HepG2 (cell line): Measurements from ENCODE around the gene HSPA1A. TPM values are rescaled to one million over a fixed set of nuclear protein-coding genes. Genes with fewer than 3 reads are reported as not detected.

ENCODE experiments used
- AKAP8 ChIP-seq: sonication (generic); formaldehyde crosslinking; IDR thresholded peaks from 2 replicates; pipeline ENCODE4 v1.5.1; 2020; ENCODE audit warnings: mild to moderate bottlenecking, missing genetic modification reagents
- CBFB ChIP-seq: sonication (generic); formaldehyde crosslinking; IDR thresholded peaks from 2 replicates; pipeline ENCODE4 v1.4.0; 2020; ENCODE audit warnings: missing genetic modification reagents
- CEBPG ChIP-seq: IDR thresholded peaks from 2 replicates; pipeline ENCODE4 v1.6.1; 2016
- CHD2 ChIP-seq: IDR thresholded peaks from 2 replicates; pipeline ENCODE4 v1.6.1; 2011; ENCODE audit warnings: low read depth, low read length, improper control_type of control experiment
- ERF ChIP-seq: IDR thresholded peaks from 2 replicates; pipeline ENCODE4 v1.6.1; 2018; ENCODE audit warnings: missing biosample characterization, missing genetic modification reagents
- PLRG1 ChIP-seq: fragments of 450-650 bp; conservative IDR thresholded peaks from 2 replicates; pipeline ENCODE4 v1.6.1; 2016
- RCOR2 ChIP-seq: IDR thresholded peaks from 2 replicates; pipeline ENCODE4 v1.6.1; 2016; ENCODE audit warnings: missing biosample characterization, missing genetic modification reagents
- SMARCC2 ChIP-seq: fragments of 450-650 bp; IDR thresholded peaks from 2 replicates; pipeline ENCODE4 v1.6.1; 2017; ENCODE audit warnings: antibody characterized with exemption, mild to moderate bottlenecking
- SMARCE1 ChIP-seq: fragments of 450-650 bp; IDR thresholded peaks from 2 replicates; pipeline ENCODE4 v1.6.1; 2017; ENCODE audit warnings: borderline replicate concordance
- ZNF207 ChIP-seq: fragments of 450-650 bp; IDR thresholded peaks from 2 replicates; pipeline ENCODE4 v1.6.1; 2016; ENCODE audit warnings: antibody characterized with exemption, borderline replicate concordance
- ZNF232 ChIP-seq: sonication (generic); formaldehyde crosslinking; IDR thresholded peaks from 2 replicates; pipeline ENCODE4 v1.4.0; 2020; ENCODE audit warnings: missing genetic modification reagents, borderline replicate concordance
- ZNF234 ChIP-seq: sonication (generic); formaldehyde crosslinking; conservative IDR thresholded peaks from 2 replicates; pipeline ENCODE4 v1.5.1; 2020; ENCODE audit warnings: mild to moderate bottlenecking, missing genetic modification reagents
- ZNF30 ChIP-seq: sonication (generic); formaldehyde crosslinking; IDR thresholded peaks from 2 replicates; pipeline ENCODE4 v1.5.0; 2020; ENCODE audit warnings: mild to moderate bottlenecking, missing genetic modification reagents
- ZNF317 ChIP-seq: sonication (generic); formaldehyde crosslinking; IDR thresholded peaks from 2 replicates; pipeline ENCODE4 v1.5.0; 2020; ENCODE audit warnings: mild to moderate bottlenecking, missing genetic modification reagents
- ZNF510 ChIP-seq: sonication (generic); formaldehyde crosslinking; IDR thresholded peaks from 2 replicates; pipeline ENCODE4 v1.4.0; 2020; ENCODE audit warnings: low read depth, mild to moderate bottlenecking, missing genetic modification reagents
- polyA plus RNA-seq, 8 experiments: library from polyadenylated mRNA; depleted of rRNA in 3 of 8; stranded (reverse) in 7 of 8; unstranded in 1 of 8; fragments of >200 nt; fragmentation: Illumina TruSeq in 4 of 8; extraction: Trizol in 4 of 8; gene quantifications; 2 replicates each; pipeline versions ENCODE4 v1.2.1 to v1.2.3, GENCODE V29; 2011 to 2016; ENCODE audit warnings: low read depth in 4 of 8, missing spikeins in 1 of 8, mixed read lengths in 1 of 8; ENCODE audit not compliant: insufficient read depth in 1 of 8
- total RNA-seq, 5 experiments: library from RNA; depleted of rRNA; stranded (reverse); fragments of >200 nt; fragmentation: Illumina TruSeq; extraction: Trizol; gene quantifications; 2 replicates each; pipeline ENCODE4 v1.2.3, GENCODE V29; 2016; ENCODE audit warnings: low read depth in 1 of 5
- TF ChIP-seq, protein P1 (sequence below): sonication (generic); formaldehyde crosslinking; IDR thresholded peaks from 2 replicates; pipeline ENCODE4 v1.9.0; 2021; ENCODE audit warnings: mild to moderate bottlenecking, missing genetic modification reagents
- TF ChIP-seq, protein P2 (sequence below): sonication (generic); formaldehyde crosslinking; IDR thresholded peaks from 2 replicates; pipeline ENCODE4 v1.8.1; 2023; ENCODE audit warnings: mild to moderate bottlenecking, missing genetic modification reagents
- TF ChIP-seq, protein P3 (sequence below): sonication (generic); formaldehyde crosslinking; IDR thresholded peaks from 2 replicates; pipeline ENCODE4 v1.4.0; 2020; ENCODE audit warnings: missing genetic modification reagents
- TF ChIP-seq, protein P4 (sequence below): sonication (generic); formaldehyde crosslinking; IDR thresholded peaks from 2 replicates; pipeline ENCODE4 v1.5.0; 2020; ENCODE audit warnings: missing genetic modification reagents
- TF ChIP-seq, protein P5 (sequence below): sonication (generic); formaldehyde crosslinking; IDR thresholded peaks from 2 replicates; pipeline ENCODE4 v1.5.1; 2020; ENCODE audit warnings: missing genetic modification reagents, mild to moderate bottlenecking, borderline replicate concordance

The HSPA1A gene
- total and polyA plus RNA-seq, 2 of the 13 experiments (the other 11 are each of a cell fraction or from before 2014, with no cell fraction given), result 44.5 to 85.0 TPM

DNA sequence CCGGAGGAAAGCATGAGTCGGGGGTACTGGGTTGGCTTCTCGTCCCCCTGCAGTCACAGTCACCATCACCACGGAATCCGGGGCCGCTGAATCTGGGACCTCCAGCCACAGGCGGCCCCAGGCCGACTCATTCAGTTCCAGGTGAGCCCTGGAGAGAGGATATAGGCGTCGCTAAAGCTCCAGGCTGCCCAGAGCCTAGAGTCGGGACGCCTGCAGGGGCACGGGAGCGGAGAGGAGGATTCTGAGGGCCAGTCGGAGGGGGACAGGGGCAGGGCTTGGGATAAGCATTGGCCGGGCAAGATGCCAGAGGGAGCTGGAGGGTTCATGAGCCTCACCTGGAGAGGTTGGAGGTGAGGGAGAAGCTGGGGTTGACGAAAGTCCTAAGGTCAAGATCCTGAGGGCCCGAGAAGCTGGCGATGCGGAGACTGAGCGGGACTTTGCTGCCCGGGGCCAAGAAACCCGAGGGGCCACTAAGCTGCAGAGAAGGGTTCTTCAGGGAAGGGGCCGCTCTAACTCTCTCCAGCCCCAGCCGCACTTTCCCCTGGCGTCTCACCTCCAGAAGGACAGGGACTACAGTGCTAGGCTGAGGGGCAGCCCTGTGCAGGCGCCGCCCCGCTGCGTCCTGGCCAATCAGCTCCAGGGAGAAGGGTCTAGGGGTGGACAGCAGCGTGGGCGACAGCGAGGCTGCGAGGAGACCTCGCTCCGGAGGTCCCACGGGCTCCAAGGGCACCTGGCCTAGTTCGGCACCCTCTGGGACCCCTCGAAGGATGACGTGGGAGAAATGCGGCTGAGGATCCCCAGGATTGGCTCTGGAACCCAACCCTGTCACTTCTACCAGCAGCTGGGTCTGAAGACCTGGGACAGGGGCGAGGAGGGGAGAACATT, 49.2 kb upstream of the HSPA1A start (continued):
- TF ChIP-seq, protein P1, sequence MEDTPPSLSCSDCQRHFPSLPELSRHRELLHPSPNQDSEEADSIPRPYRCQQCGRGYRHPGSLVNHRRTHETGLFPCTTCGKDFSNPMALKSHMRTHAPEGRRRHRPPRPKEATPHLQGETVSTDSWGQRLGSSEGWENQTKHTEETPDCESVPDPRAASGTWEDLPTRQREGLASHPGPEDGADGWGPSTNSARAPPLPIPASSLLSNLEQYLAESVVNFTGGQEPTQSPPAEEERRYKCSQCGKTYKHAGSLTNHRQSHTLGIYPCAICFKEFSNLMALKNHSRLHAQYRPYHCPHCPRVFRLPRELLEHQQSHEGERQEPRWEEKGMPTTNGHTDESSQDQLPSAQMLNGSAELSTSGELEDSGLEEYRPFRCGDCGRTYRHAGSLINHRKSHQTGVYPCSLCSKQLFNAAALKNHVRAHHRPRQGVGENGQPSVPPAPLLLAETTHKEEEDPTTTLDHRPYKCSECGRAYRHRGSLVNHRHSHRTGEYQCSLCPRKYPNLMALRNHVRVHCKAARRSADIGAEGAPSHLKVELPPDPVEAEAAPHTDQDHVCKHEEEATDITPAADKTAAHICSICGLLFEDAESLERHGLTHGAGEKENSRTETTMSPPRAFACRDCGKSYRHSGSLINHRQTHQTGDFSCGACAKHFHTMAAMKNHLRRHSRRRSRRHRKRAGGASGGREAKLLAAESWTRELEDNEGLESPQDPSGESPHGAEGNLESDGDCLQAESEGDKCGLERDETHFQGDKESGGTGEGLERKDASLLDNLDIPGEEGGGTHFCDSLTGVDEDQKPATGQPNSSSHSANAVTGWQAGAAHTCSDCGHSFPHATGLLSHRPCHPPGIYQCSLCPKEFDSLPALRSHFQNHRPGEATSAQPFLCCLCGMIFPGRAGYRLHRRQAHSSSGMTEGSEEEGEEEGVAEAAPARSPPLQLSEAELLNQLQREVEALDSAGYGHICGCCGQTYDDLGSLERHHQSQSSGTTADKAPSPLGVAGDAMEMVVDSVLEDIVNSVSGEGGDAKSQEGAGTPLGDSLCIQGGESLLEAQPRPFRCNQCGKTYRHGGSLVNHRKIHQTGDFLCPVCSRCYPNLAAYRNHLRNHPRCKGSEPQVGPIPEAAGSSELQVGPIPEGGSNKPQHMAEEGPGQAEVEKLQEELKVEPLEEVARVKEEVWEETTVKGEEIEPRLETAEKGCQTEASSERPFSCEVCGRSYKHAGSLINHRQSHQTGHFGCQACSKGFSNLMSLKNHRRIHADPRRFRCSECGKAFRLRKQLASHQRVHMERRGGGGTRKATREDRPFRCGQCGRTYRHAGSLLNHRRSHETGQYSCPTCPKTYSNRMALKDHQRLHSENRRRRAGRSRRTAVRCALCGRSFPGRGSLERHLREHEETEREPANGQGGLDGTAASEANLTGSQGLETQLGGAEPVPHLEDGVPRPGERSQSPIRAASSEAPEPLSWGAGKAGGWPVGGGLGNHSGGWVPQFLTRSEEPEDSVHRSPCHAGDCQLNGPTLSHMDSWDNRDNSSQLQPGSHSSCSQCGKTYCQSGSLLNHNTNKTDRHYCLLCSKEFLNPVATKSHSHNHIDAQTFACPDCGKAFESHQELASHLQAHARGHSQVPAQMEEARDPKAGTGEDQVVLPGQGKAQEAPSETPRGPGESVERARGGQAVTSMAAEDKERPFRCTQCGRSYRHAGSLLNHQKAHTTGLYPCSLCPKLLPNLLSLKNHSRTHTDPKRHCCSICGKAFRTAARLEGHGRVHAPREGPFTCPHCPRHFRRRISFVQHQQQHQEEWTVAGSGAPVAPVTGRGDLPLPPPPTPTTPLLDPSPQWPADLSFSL (CRISPR knock-in tag), result no peak
- TF ChIP-seq ZNF234 (no peak), ZNF510 (CRISPR knock-in tag) (peak; percentile 87; the same call in 1 of the 2 replicates), SMARCC2 (no peak), ZNF30 (CRISPR knock-in tag) (no peak), ERF (peak; percentile 66; the same call in 1 of the 2 replicates), CBFB (CRISPR knock-in tag) (no peak), RCOR2 (CRISPR knock-in tag) (no peak), CEBPG (CRISPR knock-in tag) (no peak), ZNF207 (no peak), CHD2 (no peak), ZNF317 (CRISPR knock-in tag) (peak; percentile 61; the same call in 1 of the 2 replicates), ZNF232 (CRISPR knock-in tag) (no peak), AKAP8 (CRISPR knock-in tag) (no peak), SMARCE1 (no peak), PLRG1 (no peak)
- TF ChIP-seq, protein P2, sequence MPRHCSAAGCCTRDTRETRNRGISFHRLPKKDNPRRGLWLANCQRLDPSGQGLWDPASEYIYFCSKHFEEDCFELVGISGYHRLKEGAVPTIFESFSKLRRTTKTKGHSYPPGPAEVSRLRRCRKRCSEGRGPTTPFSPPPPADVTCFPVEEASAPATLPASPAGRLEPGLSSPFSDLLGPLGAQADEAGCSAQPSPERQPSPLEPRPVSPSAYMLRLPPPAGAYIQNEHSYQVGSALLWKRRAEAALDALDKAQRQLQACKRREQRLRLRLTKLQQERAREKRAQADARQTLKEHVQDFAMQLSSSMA, result 0 out of 2 replicates have a peak, but pooled peaks have one; percentile 58
- TF ChIP-seq, protein P3, sequence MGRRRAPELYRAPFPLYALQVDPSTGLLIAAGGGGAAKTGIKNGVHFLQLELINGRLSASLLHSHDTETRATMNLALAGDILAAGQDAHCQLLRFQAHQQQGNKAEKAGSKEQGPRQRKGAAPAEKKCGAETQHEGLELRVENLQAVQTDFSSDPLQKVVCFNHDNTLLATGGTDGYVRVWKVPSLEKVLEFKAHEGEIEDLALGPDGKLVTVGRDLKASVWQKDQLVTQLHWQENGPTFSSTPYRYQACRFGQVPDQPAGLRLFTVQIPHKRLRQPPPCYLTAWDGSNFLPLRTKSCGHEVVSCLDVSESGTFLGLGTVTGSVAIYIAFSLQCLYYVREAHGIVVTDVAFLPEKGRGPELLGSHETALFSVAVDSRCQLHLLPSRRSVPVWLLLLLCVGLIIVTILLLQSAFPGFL (CRISPR knock-in tag), result no peak
- TF ChIP-seq, protein P4, sequence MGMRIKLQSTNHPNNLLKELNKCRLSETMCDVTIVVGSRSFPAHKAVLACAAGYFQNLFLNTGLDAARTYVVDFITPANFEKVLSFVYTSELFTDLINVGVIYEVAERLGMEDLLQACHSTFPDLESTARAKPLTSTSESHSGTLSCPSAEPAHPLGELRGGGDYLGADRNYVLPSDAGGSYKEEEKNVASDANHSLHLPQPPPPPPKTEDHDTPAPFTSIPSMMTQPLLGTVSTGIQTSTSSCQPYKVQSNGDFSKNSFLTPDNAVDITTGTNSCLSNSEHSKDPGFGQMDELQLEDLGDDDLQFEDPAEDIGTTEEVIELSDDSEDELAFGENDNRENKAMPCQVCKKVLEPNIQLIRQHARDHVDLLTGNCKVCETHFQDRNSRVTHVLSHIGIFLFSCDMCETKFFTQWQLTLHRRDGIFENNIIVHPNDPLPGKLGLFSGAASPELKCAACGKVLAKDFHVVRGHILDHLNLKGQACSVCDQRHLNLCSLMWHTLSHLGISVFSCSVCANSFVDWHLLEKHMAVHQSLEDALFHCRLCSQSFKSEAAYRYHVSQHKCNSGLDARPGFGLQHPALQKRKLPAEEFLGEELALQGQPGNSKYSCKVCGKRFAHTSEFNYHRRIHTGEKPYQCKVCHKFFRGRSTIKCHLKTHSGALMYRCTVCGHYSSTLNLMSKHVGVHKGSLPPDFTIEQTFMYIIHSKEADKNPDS (CRISPR knock-in tag), result no peak
- TF ChIP-seq, protein P5, sequence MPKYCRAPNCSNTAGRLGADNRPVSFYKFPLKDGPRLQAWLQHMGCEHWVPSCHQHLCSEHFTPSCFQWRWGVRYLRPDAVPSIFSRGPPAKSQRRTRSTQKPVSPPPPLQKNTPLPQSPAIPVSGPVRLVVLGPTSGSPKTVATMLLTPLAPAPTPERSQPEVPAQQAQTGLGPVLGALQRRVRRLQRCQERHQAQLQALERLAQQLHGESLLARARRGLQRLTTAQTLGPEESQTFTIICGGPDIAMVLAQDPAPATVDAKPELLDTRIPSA, result no peak
